SK-N-SH (cell line): ENCODE measurements around the gene ZDHHC21. TPM values are rescaled to one million over a fixed set of nuclear protein-coding genes. Genes with fewer than 3 reads are reported as not detected.

Experiments used
- CTCF ChIA-PET: fragments of 300-600, 350-600 bp; formaldehyde crosslinking; extraction: SDS; loops from one replicate; lab custom pipeline; 2021; lab: Yijun Ruan, JAX
- POLR2A ChIA-PET: fragments of 350-600 bp; sonication (Branson Sonifier 250); formaldehyde crosslinking; extraction: SDS; loops from one replicate; lab custom pipeline; 2020; ENCODE audit warnings: antibody characterized with exemption, inconsistent platforms; lab: Yijun Ruan, JAX
- DNase-seq: peaks from one replicate; pipeline ENCODE4 v3.0.0; 2012
- H2AFZ ChIP-seq: fragments of 200-600 bp; sonication (generic); 2 replicates; pipeline ENCODE4 v1.8.1; 2016; ENCODE audit warnings: antibody characterized with exemption, mild to moderate bottlenecking, low read depth
- H3F3A ChIP-seq: fragments of 200-600 bp; sonication (generic); replicated peaks from 2 replicates; pipeline ENCODE3; 2016; ENCODE audit warnings: antibody characterized with exemption, mild to moderate bottlenecking; ENCODE audit not compliant: insufficient read depth
- H3K27ac ChIP-seq, 2 experiments: fragments of 200-500 bp in 1 of 2; fragments of 200-600 bp in 1 of 2; sonication (Bioruptor generic) in 1 of 2; sonication (generic), shearing (Covaris generic) in 1 of 2; 2 replicates each; pipeline versions ENCODE4 v1.5.1 to v1.6.1; 2014 to 2016; ENCODE audit warnings: low read depth in 2 of 2, inconsistent platforms in 1 of 2, low read length in 1 of 2, mild to moderate bottlenecking in 1 of 2, mixed read lengths in 1 of 2
- H3K27me3 ChIP-seq: fragments of 200-600 bp; sonication (generic), shearing (Covaris generic); 2 replicates; pipeline ENCODE4 v1.6.1; 2016; ENCODE audit warnings: mixed run types; ENCODE audit not compliant: insufficient read depth
- H3K36me3 ChIP-seq, 2 experiments: fragments of 200-500 bp in 1 of 2; fragments of 200-600 bp in 1 of 2; sonication (Bioruptor generic) in 1 of 2; sonication (generic) in 1 of 2; replicated peaks in 1 of 2; 2 replicates each; pipeline versions ENCODE3 to v1.5.1; 2014 to 2016; ENCODE audit warnings: low read length in 1 of 2, mild to moderate bottlenecking in 1 of 2; ENCODE audit not compliant: insufficient read depth in 2 of 2, control insufficient read depth in 1 of 2
- H3K4me1 ChIP-seq, 2 experiments: fragments of 200-500 bp in 1 of 2; fragments of 200-600 bp in 1 of 2; sonication (Bioruptor generic) in 1 of 2; sonication (generic), shearing (Covaris generic) in 1 of 2; 2 replicates each; pipeline versions ENCODE4 v1.5.1 to v1.6.1; 2014 to 2016; ENCODE audit warnings: low read depth in 1 of 2, low read length in 1 of 2, mixed run types in 1 of 2; ENCODE audit not compliant: insufficient read depth in 2 of 2, control insufficient read depth in 1 of 2
- H3K4me2 ChIP-seq: fragments of 200-600 bp; sonication (generic), shearing (Covaris generic); 2 replicates; pipeline ENCODE4 v1.6.1; 2017; ENCODE audit warnings: mixed run types
- H3K4me3 ChIP-seq, 2 experiments: fragments of 200-500 bp in 1 of 2; fragments of 200-600 bp in 1 of 2; sonication (Bioruptor generic) in 1 of 2; sonication (generic), shearing (Covaris generic) in 1 of 2; 2 replicates each; pipeline versions ENCODE4 v1.5.1 to v1.8.1; 2014 to 2016; ENCODE audit warnings: low read depth in 2 of 2, inconsistent platforms in 1 of 2, low read length in 1 of 2, mild to moderate bottlenecking in 1 of 2, mixed read lengths in 1 of 2, moderate library complexity in 1 of 2
- H3K79me2 ChIP-seq: fragments of 200-600 bp; sonication (generic); 2 replicates; pipeline ENCODE4 v1.8.1; 2017; ENCODE audit warnings: mild to moderate bottlenecking; ENCODE audit not compliant: insufficient read depth
- H3K9ac ChIP-seq: fragments of 200-600 bp; sonication (generic); 2 replicates; pipeline ENCODE4 v1.6.1; 2017; ENCODE audit warnings: mixed run types
- H3K9me2 ChIP-seq: fragments of 200-600 bp; sonication (generic); 2 replicates; pipeline ENCODE4 v1.6.1; 2017; ENCODE audit warnings: mixed run types
- H3K9me3 ChIP-seq: fragments of 200-600 bp; sonication (generic); 2 replicates; pipeline ENCODE4 v1.6.1; 2017; ENCODE audit warnings: mixed run types, mild to moderate bottlenecking, moderate library complexity
- H4K20me1 ChIP-seq: fragments of 200-600 bp; sonication (generic); 2 replicates; pipeline ENCODE4 v1.6.1; 2017; ENCODE audit warnings: mild to moderate bottlenecking, mixed run types; ENCODE audit not compliant: insufficient read depth
- ELF1 ChIP-seq: IDR thresholded peaks from 2 replicates; pipeline ENCODE4 v1.4.0; 2012
- EP300 ChIP-seq, 2 experiments: IDR thresholded peaks; 2 replicates each; pipeline versions ENCODE4 v1.4.0 to v1.6.1; 2012; ENCODE audit warnings: borderline replicate concordance in 1 of 2, low read depth in 1 of 2, low read length in 1 of 2
- EZH2phosphoT487 ChIP-seq: fragments of 200-600 bp; sonication (generic); IDR thresholded peaks from 2 replicates; pipeline ENCODE4 v1.6.1; 2017; ENCODE audit warnings: low read depth, mixed run types, mild to moderate bottlenecking, antibody characterized with exemption, moderate library complexity, borderline replicate concordance
- FOSL2 ChIP-seq: IDR thresholded peaks from 2 replicates; pipeline ENCODE4 v1.4.0; 2012; ENCODE audit warnings: low read depth, mild to moderate bottlenecking, moderate library complexity, borderline replicate concordance
- FOXJ3 ChIP-seq: sonication (generic); formaldehyde crosslinking; IDR thresholded peaks from 2 replicates; pipeline ENCODE4 v1.5.1; 2020; ENCODE audit warnings: mild to moderate bottlenecking, missing genetic modification reagents
- FOXM1 ChIP-seq: IDR thresholded peaks from 2 replicates; pipeline ENCODE4 v1.4.0; 2012; ENCODE audit warnings: low read depth, mild to moderate bottlenecking
- GABPA ChIP-seq: IDR thresholded peaks from 2 replicates; pipeline ENCODE4 v1.4.0; 2012; ENCODE audit warnings: low read depth, mild to moderate bottlenecking
- JUND ChIP-seq: IDR thresholded peaks from 2 replicates; pipeline ENCODE4 v1.4.0; 2012
- MEF2A ChIP-seq: IDR thresholded peaks from 2 replicates; pipeline ENCODE4 v1.4.0; 2012; ENCODE audit warnings: low read depth, borderline replicate concordance
- MXI1 ChIP-seq: IDR thresholded peaks from 2 replicates; pipeline ENCODE4 v1.6.1; 2012; ENCODE audit warnings: mild to moderate bottlenecking, low read depth, low read length, improper control_type of control experiment
- NFIC ChIP-seq: IDR thresholded peaks from 2 replicates; pipeline ENCODE4 v1.4.0; 2012; ENCODE audit warnings: borderline replicate concordance
- RAD21 ChIP-seq: IDR thresholded peaks from 2 replicates; pipeline ENCODE4 v1.6.1; 2012; ENCODE audit warnings: mild to moderate bottlenecking, low read length
- RCOR1 ChIP-seq: fragments of 150-350 bp; IDR thresholded peaks from 2 replicates; pipeline ENCODE4 v1.6.1; 2017; ENCODE audit warnings: antibody characterized with exemption, low read length
- RXRA ChIP-seq: IDR thresholded peaks from 2 replicates; pipeline ENCODE4 v1.4.0; 2012; ENCODE audit warnings: low read depth, mild to moderate bottlenecking, borderline replicate concordance
- SMC3 ChIP-seq: IDR thresholded peaks from 2 replicates; pipeline ENCODE4 v1.6.1; 2012; ENCODE audit warnings: low read depth, low read length, improper control_type of control experiment
- YY1 ChIP-seq: IDR thresholded peaks from 2 replicates; pipeline ENCODE4 v1.4.0; 2012; ENCODE audit warnings: low read depth, mild to moderate bottlenecking
- WGBS: methylation state at CpG from one replicate; pipeline ENCODE4 v1.1.6; 2017; ENCODE audit warnings: low lambda C conversion rate; 5-methylcytosine and 5-hydroxymethylcytosine counted together
- polyA plus RNA-seq, 3 experiments: library from polyadenylated mRNA; depleted of rRNA; stranded (reverse); fragments of >200 nt; gene quantifications; 2 replicates each; pipeline ENCODE4 v1.2.3, GENCODE V29; 2012
- TF ChIP-seq, protein P1 (sequence below): IDR thresholded peaks from 2 replicates; pipeline ENCODE4 v1.6.1; 2012; ENCODE audit warnings: mild to moderate bottlenecking, low read depth, low read length, moderate library complexity
- TF ChIP-seq, protein P2 (sequence below): IDR thresholded peaks from 2 replicates; pipeline ENCODE4 v1.4.0; 2012; ENCODE audit warnings: low read depth, borderline replicate concordance
- TF ChIP-seq, protein P3 (sequence below): fragments of 200-600 bp; sonication (generic); IDR thresholded peaks from 2 replicates; pipeline ENCODE4 v1.6.1; 2017; ENCODE audit warnings: antibody characterized with exemption, mild to moderate bottlenecking, moderate library complexity
- TF ChIP-seq, protein P4 (sequence below): IDR thresholded peaks from 2 replicates; pipeline ENCODE4 v1.4.0; 2012; ENCODE audit warnings: low read depth, borderline replicate concordance
- TF ChIP-seq, protein P5 (sequence below): IDR thresholded peaks from 2 replicates; pipeline ENCODE4 v1.4.0; 2012; ENCODE audit warnings: low read depth

Gene ZDHHC21
- polyA plus RNA-seq, 1 of the 3 experiments (the other 2 are of a cell fraction), result 2.9 TPM

DNA sequence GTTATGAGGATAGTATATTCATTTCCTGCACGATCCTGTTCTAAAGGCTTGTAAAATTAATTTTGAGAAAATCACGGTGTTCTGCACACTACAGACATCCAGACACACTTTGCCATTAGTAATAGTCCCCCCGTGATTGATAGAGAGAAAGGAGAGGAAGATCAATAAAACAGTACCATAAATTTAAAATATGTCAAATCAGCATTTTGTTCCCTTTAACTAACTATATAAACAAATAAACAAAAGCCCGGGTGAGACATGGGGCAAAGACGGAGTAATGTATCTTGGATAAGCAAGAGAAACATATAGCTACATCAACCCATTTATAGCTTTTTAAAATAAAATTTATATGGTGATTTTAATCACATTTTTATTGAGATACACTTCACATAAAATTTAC is 39.9 kb upstream of the ZDHHC21 start (continued):
- TF ChIP-seq, protein P1, sequence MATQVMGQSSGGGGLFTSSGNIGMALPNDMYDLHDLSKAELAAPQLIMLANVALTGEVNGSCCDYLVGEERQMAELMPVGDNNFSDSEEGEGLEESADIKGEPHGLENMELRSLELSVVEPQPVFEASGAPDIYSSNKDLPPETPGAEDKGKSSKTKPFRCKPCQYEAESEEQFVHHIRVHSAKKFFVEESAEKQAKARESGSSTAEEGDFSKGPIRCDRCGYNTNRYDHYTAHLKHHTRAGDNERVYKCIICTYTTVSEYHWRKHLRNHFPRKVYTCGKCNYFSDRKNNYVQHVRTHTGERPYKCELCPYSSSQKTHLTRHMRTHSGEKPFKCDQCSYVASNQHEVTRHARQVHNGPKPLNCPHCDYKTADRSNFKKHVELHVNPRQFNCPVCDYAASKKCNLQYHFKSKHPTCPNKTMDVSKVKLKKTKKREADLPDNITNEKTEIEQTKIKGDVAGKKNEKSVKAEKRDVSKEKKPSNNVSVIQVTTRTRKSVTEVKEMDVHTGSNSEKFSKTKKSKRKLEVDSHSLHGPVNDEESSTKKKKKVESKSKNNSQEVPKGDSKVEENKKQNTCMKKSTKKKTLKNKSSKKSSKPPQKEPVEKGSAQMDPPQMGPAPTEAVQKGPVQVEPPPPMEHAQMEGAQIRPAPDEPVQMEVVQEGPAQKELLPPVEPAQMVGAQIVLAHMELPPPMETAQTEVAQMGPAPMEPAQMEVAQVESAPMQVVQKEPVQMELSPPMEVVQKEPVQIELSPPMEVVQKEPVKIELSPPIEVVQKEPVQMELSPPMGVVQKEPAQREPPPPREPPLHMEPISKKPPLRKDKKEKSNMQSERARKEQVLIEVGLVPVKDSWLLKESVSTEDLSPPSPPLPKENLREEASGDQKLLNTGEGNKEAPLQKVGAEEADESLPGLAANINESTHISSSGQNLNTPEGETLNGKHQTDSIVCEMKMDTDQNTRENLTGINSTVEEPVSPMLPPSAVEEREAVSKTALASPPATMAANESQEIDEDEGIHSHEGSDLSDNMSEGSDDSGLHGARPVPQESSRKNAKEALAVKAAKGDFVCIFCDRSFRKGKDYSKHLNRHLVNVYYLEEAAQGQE, result no peak
- TF ChIP-seq, protein P2, sequence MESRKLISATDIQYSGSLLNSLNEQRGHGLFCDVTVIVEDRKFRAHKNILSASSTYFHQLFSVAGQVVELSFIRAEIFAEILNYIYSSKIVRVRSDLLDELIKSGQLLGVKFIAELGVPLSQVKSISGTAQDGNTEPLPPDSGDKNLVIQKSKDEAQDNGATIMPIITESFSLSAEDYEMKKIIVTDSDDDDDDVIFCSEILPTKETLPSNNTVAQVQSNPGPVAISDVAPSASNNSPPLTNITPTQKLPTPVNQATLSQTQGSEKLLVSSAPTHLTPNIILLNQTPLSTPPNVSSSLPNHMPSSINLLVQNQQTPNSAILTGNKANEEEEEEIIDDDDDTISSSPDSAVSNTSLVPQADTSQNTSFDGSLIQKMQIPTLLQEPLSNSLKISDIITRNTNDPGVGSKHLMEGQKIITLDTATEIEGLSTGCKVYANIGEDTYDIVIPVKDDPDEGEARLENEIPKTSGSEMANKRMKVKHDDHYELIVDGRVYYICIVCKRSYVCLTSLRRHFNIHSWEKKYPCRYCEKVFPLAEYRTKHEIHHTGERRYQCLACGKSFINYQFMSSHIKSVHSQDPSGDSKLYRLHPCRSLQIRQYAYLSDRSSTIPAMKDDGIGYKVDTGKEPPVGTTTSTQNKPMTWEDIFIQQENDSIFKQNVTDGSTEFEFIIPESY, result no peak
- no peak for TF ChIP-seq YY1

DNA sequence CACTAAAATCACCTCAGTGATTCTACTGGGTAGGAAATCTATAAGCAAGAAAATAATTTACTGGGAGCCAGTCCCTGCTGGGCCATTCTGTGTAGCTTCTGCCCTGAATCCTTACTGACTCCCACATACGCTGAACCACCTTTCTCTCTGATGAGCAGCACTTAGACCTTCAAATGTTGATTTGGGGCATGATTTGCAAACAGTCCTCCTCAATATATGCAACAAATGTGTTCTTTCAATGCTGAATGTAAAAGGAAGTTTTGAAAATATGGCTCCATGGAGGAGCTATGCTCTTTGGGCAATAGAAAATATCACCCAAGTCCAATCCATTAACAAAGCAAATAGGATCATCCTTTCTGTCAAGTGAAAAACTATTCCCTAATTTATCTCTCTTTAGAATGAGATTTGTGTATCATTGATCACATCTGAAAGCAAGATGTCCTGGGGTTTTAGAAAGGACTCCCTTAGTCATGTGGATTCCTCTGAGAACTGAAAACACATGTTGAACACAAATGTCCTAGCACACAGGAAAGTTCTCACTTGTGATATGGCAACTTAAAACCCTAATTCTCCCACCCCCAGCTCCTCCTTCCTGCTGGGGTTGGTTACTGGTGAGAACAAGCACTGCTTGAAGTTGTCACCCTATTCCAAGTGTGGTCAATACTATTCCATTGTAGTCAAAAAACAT is 38.2 kb upstream of the ZDHHC21 start:
- H3K4me2 ChIP-seq, result no peak overlapping the region
- POLR2A ChIA-PET, result no interaction called here
- TF ChIP-seq EP300 (IDR thresholded peaks at IDR 0.05; ENCODE audit: borderline replicate concordance in 1 of 2, low read depth in 1 of 2, low read length in 1 of 2) (no peak), EZH2phosphoT487 (no peak), MEF2A (no peak), FOSL2 (no peak), GABPA (no peak), ELF1 (no peak), MXI1 (no peak), FOXM1 (no peak), FOXJ3 (CRISPR knock-in tag) (no peak), RXRA (no peak), RCOR1 (no peak), RAD21 (no peak), JUND (no peak), SMC3 (no peak), NFIC (no peak)
- TF ChIP-seq, protein P3, sequence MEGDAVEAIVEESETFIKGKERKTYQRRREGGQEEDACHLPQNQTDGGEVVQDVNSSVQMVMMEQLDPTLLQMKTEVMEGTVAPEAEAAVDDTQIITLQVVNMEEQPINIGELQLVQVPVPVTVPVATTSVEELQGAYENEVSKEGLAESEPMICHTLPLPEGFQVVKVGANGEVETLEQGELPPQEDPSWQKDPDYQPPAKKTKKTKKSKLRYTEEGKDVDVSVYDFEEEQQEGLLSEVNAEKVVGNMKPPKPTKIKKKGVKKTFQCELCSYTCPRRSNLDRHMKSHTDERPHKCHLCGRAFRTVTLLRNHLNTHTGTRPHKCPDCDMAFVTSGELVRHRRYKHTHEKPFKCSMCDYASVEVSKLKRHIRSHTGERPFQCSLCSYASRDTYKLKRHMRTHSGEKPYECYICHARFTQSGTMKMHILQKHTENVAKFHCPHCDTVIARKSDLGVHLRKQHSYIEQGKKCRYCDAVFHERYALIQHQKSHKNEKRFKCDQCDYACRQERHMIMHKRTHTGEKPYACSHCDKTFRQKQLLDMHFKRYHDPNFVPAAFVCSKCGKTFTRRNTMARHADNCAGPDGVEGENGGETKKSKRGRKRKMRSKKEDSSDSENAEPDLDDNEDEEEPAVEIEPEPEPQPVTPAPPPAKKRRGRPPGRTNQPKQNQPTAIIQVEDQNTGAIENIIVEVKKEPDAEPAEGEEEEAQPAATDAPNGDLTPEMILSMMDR, result no peak
- TF ChIP-seq, protein P4, sequence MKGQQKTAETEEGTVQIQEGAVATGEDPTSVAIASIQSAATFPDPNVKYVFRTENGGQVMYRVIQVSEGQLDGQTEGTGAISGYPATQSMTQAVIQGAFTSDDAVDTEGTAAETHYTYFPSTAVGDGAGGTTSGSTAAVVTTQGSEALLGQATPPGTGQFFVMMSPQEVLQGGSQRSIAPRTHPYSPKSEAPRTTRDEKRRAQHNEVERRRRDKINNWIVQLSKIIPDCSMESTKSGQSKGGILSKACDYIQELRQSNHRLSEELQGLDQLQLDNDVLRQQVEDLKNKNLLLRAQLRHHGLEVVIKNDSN, result no peak
- TF ChIP-seq, protein P5, sequence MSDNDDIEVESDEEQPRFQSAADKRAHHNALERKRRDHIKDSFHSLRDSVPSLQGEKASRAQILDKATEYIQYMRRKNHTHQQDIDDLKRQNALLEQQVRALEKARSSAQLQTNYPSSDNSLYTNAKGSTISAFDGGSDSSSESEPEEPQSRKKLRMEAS, result no peak
- H3K9me3 ChIP-seq, result no peaks in the 10 kb centered on the region
- H3K36me3 ChIP-seq, result no peaks in the 10 kb centered on the region
- 75% methylated on average over 1 of the region's 1 CpG for WGBS
- no peaks in the 10 kb centered on the region for H3K27me3 ChIP-seq
- no peak overlapping the region for H3K4me3 ChIP-seq
- no peak overlapping the region for H3K9ac ChIP-seq
- no peak for DNase-seq
- no peaks in the 10 kb centered on the region for H4K20me1 ChIP-seq
- H3K27ac ChIP-seq, result no peak overlapping the region
- H3F3A ChIP-seq, result no peaks in the 10 kb centered on the region
- no peaks in the 10 kb centered on the region for H3K79me2 ChIP-seq
- no peak overlapping the region for H2AFZ ChIP-seq
- no peaks in the 10 kb centered on the region; a peak in 1 of 4 replicates for H3K4me1 ChIP-seq
- H3K9me2 ChIP-seq, result no peaks in the 10 kb centered on the region
- CTCF ChIA-PET, result interaction anchor here (0.6 to 1.7 kb wide), 4 partner anchors 12 to 70 kb away, joined by 3 to 5 read pairs (median 4); no protein-coding TSS in a partner anchor
